HEK293 (cell line): ENCODE measurements around the gene CLEC16A.

Source experiments
- CTCF ChIA-PET: fragments of 350-600 bp; formaldehyde crosslinking; extraction: SDS; loops from one replicate; lab custom pipeline; 2021; ENCODE audit warnings: antibody characterized with exemption; lab: Yijun Ruan, JAX
- POLR2A ChIA-PET: fragments of 300-600 bp; formaldehyde crosslinking; extraction: SDS; loops from one replicate; lab custom pipeline; 2020; ENCODE audit warnings: antibody characterized with exemption, inconsistent platforms; lab: Yijun Ruan, JAX
- H3K27ac ChIP-seq: fragments of 200-500 bp; sonication (Bioruptor generic); 2 replicates; pipeline ENCODE4 v1.5.1; 2014; ENCODE audit warnings: low read depth, low read length, control low read depth, inconsistent platforms; ENCODE audit errors: extremely low read depth
- H3K36me3 ChIP-seq, 2 experiments: fragments of 200-500 bp in 1 of 2; sonication (Bioruptor generic) in 1 of 2; 1 replicate in 1 of 2; 2 replicates in 1 of 2; pipeline ENCODE4 v1.5.1; 2014 to 2017; ENCODE audit warnings: inconsistent platforms in 2 of 2, low read length in 2 of 2; ENCODE audit not compliant: control insufficient read depth in 2 of 2, insufficient read depth in 1 of 2
- H3K4me1 ChIP-seq: fragments of 200-500 bp; sonication (Bioruptor generic); 2 replicates; pipeline ENCODE4 v1.5.1; 2014; ENCODE audit warnings: mild to moderate bottlenecking, low read length, inconsistent platforms; ENCODE audit not compliant: control insufficient read depth, insufficient read depth
- H3K4me3 ChIP-seq: 2 replicates; pipeline ENCODE4 v1.5.1; 2011; ENCODE audit warnings: low read depth, mild to moderate bottlenecking, control low read depth, low read length, moderate library complexity
- H3K9me3 ChIP-seq: fragments of 200-500 bp; sonication (Bioruptor generic); 2 replicates; pipeline ENCODE4 v1.5.1; 2014; ENCODE audit warnings: low read depth, low read length, inconsistent platforms; ENCODE audit not compliant: control insufficient read depth, insufficient read depth
- GLIS1 ChIP-seq: fragments of 450-650 bp; formaldehyde crosslinking; IDR thresholded peaks from 2 replicates; pipeline ENCODE4 v1.5.1; 2016; ENCODE audit warnings: missing biosample characterization, missing genetic modification characterization
- HIC1 ChIP-seq: fragments of 450-650 bp; formaldehyde crosslinking; IDR thresholded peaks from 2 replicates; pipeline ENCODE4 v1.5.1; 2016; ENCODE audit warnings: missing biosample characterization, missing genetic modification characterization
- KLF1 ChIP-seq: fragments of 450-650 bp; formaldehyde crosslinking; IDR thresholded peaks from 2 replicates; pipeline ENCODE4 v1.5.1; 2016; ENCODE audit warnings: missing biosample characterization, missing genetic modification characterization
- KLF16 ChIP-seq: fragments of 450-650 bp; formaldehyde crosslinking; IDR thresholded peaks from 2 replicates; pipeline ENCODE4 v1.5.1; 2017; ENCODE audit warnings: missing biosample characterization, missing genetic modification characterization
- KLF7 ChIP-seq: fragments of 450-650 bp; formaldehyde crosslinking; IDR thresholded peaks from 2 replicates; pipeline ENCODE4 v1.5.1; 2016; ENCODE audit warnings: missing biosample characterization, missing genetic modification characterization, borderline replicate concordance
- OVOL3 ChIP-seq: fragments of 450-650 bp; formaldehyde crosslinking; IDR thresholded peaks from 2 replicates; pipeline ENCODE4 v1.5.1; 2016; ENCODE audit warnings: missing biosample characterization, missing genetic modification characterization
- PBX3 ChIP-seq: sonication (generic); formaldehyde crosslinking; IDR thresholded peaks from 2 replicates; pipeline ENCODE4 v1.8.1; 2022; ENCODE audit warnings: mild to moderate bottlenecking, moderate library complexity, missing genetic modification reagents
- SCRT2 ChIP-seq: fragments of 450-650 bp; formaldehyde crosslinking; IDR thresholded peaks from 2 replicates; pipeline ENCODE4 v1.5.1; 2016; ENCODE audit warnings: missing biosample characterization, missing genetic modification characterization
- TCF7L2 ChIP-seq: IDR thresholded peaks from 2 replicates; pipeline ENCODE4 v1.6.1; 2011; ENCODE audit warnings: low read depth, mild to moderate bottlenecking, inconsistent platforms, low read length, moderate library complexity, borderline replicate concordance
- WT1 ChIP-seq: fragments of 450-650 bp; formaldehyde crosslinking; IDR thresholded peaks from 2 replicates; pipeline ENCODE4 v1.5.1; 2016; ENCODE audit warnings: missing biosample characterization, missing genetic modification characterization
- ZBTB1 ChIP-seq: fragments of 450-650 bp; formaldehyde crosslinking; IDR thresholded peaks from 2 replicates; pipeline ENCODE4 v1.5.1; 2016; ENCODE audit warnings: missing biosample characterization, missing genetic modification characterization
- ZBTB20 ChIP-seq: fragments of 450-650 bp; formaldehyde crosslinking; IDR thresholded peaks from 2 replicates; pipeline ENCODE4 v1.5.1; 2016; ENCODE audit warnings: missing biosample characterization, missing genetic modification characterization
- ZBTB6 ChIP-seq: fragments of 450-650 bp; formaldehyde crosslinking; IDR thresholded peaks from 2 replicates; pipeline ENCODE4 v1.5.1; 2017; ENCODE audit warnings: missing biosample characterization, missing genetic modification characterization
- ZNF140 ChIP-seq: fragments of 450-650 bp; formaldehyde crosslinking; IDR thresholded peaks from 2 replicates; pipeline ENCODE4 v1.5.1; 2016; ENCODE audit warnings: missing biosample characterization, missing genetic modification characterization
- ZNF211 ChIP-seq: fragments of 450-650 bp; formaldehyde crosslinking; IDR thresholded peaks from 2 replicates; pipeline ENCODE4 v1.5.1; 2016; ENCODE audit warnings: low read depth, missing biosample characterization, missing genetic modification characterization
- ZNF280C ChIP-seq: fragments of 450-650 bp; formaldehyde crosslinking; IDR thresholded peaks from 2 replicates; pipeline ENCODE4 v1.5.1; 2016; ENCODE audit warnings: missing biosample characterization, missing genetic modification characterization
- ZNF37A ChIP-seq: fragments of 450-650 bp; IDR thresholded peaks from 2 replicates; pipeline ENCODE4 v1.5.1; 2018; ENCODE audit warnings: missing biosample characterization, missing genetic modification characterization
- ZNF391 ChIP-seq: fragments of 450-650 bp; formaldehyde crosslinking; IDR thresholded peaks from 2 replicates; pipeline ENCODE4 v1.5.1; 2016; ENCODE audit warnings: low read depth, missing biosample characterization, missing genetic modification characterization, borderline replicate concordance
- ZNF426 ChIP-seq: fragments of 450-650 bp; formaldehyde crosslinking; IDR thresholded peaks from 2 replicates; pipeline ENCODE4 v1.5.1; 2017; ENCODE audit warnings: missing biosample characterization, missing genetic modification characterization, mild to moderate bottlenecking, inconsistent platforms, moderate library complexity
- ZNF549 ChIP-seq: fragments of 450-650 bp; IDR thresholded peaks from 2 replicates; pipeline ENCODE4 v1.5.1; 2018; ENCODE audit warnings: missing biosample characterization, missing genetic modification characterization, mild to moderate bottlenecking, inconsistent platforms, moderate library complexity
- ZNF76 ChIP-seq: fragments of 450-650 bp; formaldehyde crosslinking; IDR thresholded peaks from 2 replicates; pipeline ENCODE4; 2016; ENCODE audit warnings: low read depth, missing biosample characterization, missing genetic modification characterization, borderline replicate concordance
- ZSCAN23 ChIP-seq: fragments of 450-650 bp; formaldehyde crosslinking; IDR thresholded peaks from 2 replicates; pipeline ENCODE4 v1.5.1; 2016; ENCODE audit warnings: missing biosample characterization, missing genetic modification characterization
- ZSCAN5A ChIP-seq: fragments of 450-650 bp; formaldehyde crosslinking; IDR thresholded peaks from 2 replicates; pipeline ENCODE4 v1.5.1; 2016; ENCODE audit warnings: missing biosample characterization, missing genetic modification characterization

Gene CLEC16A

GRCh38 chr16:11181899-11182279, 237.5 kb downstream of the CLEC16A start:
- TF ChIP-seq TCF7L2 (no peak), ZNF280C (tag by site-specific recombination) (no peak), ZBTB20 (tag by site-specific recombination) (no peak), OVOL3 (tag by site-specific recombination) (no peak), ZNF426 (tag by site-specific recombination) (no peak), ZNF37A (tag by site-specific recombination) (no peak), ZBTB1 (tag by site-specific recombination) (no peak), ZSCAN5A (tag by site-specific recombination) (no peak), ZSCAN23 (tag by site-specific recombination) (no peak), ZNF140 (tag by site-specific recombination) (no peak), KLF16 (tag by site-specific recombination) (no peak), KLF7 (tag by site-specific recombination) (no peak)
- no peaks in the 10 kb centered on the region for H3K4me1 ChIP-seq
- H3K36me3 ChIP-seq: peaks cover 0 to 5% of the 10 kb centered on the region in 2 experiments; a peak in 1 of 3 replicates
- H3K9me3 ChIP-seq: no peaks in the 10 kb centered on the region
- H3K4me3 ChIP-seq: no peak overlapping the region
- CTCF ChIA-PET: no interaction called here
- POLR2A ChIA-PET: no interaction called here
- H3K27ac ChIP-seq: no peak overlapping the region

GRCh38 chr16:11182411-11182810, 238.0 kb downstream of the CLEC16A start:
- Histone ChIP-seq H3K9me3 (no peaks in the 10 kb centered on the region), H3K27ac (no peak overlapping the region), H3K4me1 (no peaks in the 10 kb centered on the region), H3K36me3 (peaks cover 0 to 5% of the 10 kb centered on the region in 2 experiments; a peak in 1 of 3 replicates), H3K4me3 (no peak overlapping the region)
- ChIA-PET CTCF (interaction anchor here (0.7 kb wide), 1 partner anchor 1970 kb away, joined by 3 read pairs; no protein-coding TSS in a partner anchor), POLR2A (no interaction called here)
- TF ChIP-seq HIC1 (tag by site-specific recombination) (no peak), ZBTB6 (tag by site-specific recombination) (no peak), WT1 (tag by site-specific recombination) (no peak), ZNF391 (tag by site-specific recombination) (no peak), ZNF76 (tag by site-specific recombination) (no peak), ZNF211 (tag by site-specific recombination) (no peak), SCRT2 (tag by site-specific recombination) (no peak), KLF1 (tag by site-specific recombination) (no peak), GLIS1 (no peak), ZNF549 (tag by site-specific recombination) (no peak), PBX3 (CRISPR knock-in tag) (no peak)
